ENCODE data around the gene BCL11A. TPM values are rescaled to one million over a fixed set of nuclear protein-coding genes. Genes with fewer than 3 reads are reported as not detected.

The BCL11A gene
- total and polyA plus RNA-seq, 4 donors: 0.08 to 8.5 (median 0.47) TPM

DNA sequence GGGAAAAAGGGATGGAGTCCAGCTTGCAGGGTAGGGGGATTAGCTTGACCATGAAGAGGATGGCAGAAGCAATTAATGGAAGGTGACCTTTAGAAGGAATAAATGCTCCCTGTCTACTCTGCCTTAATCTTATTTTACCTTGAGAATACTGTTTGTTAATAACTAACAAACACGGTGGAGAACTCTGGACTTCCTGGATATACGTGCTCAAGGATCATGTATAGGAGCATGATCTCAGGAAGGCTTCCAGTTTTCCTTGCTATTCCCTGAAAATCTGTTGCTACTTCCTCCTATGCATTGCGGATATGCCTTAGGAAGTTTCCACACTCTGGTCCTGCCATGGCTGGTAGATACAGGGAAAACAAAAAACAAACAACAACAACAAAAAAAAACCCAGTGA is 44.8 kb upstream of the BCL11A start:
- WGBS: 69% methylated on average over 3 of the region's 3 CpGs
- Histone ChIP-seq H3K27ac (ENCODE audit: low read depth in 1 of 2, low read length in 2 of 2) (no peak overlapping the region), H3K9ac (ENCODE audit: low read depth in 1 of 2, low read length in 2 of 2) (no peak overlapping the region), H3K9me3 (ENCODE audit: control insufficient read depth in 4 of 4, low read length in 3 of 4) (peaks cover 0 to 4% (median 3%) of the 10 kb centered on the region in 4 donors), H3K4me1 (ENCODE audit: control insufficient read depth in 4 of 4, insufficient read depth in 4 of 4, low read length in 3 of 4) (no peaks in the 10 kb centered on the region), H3K27me3 (ENCODE audit: control insufficient read depth in 4 of 4, insufficient read depth in 4 of 4, low read length in 3 of 4) (peaks cover 0 to 7% (median 0%) of the 10 kb centered on the region in 4 donors), H3K36me3 (ENCODE audit: control insufficient read depth in 4 of 4, insufficient read depth in 3 of 4, low read depth in 1 of 4, low read length in 3 of 4) (no peaks in the 10 kb centered on the region), H3K4me3 (ENCODE audit: low read depth in 1 of 3, low read length in 3 of 3) (no peak overlapping the region)
- TF ChIP-seq HNF4A (conservative IDR thresholded peaks at IDR 0.05): no peak
- TF ChIP-seq, protein P1, sequence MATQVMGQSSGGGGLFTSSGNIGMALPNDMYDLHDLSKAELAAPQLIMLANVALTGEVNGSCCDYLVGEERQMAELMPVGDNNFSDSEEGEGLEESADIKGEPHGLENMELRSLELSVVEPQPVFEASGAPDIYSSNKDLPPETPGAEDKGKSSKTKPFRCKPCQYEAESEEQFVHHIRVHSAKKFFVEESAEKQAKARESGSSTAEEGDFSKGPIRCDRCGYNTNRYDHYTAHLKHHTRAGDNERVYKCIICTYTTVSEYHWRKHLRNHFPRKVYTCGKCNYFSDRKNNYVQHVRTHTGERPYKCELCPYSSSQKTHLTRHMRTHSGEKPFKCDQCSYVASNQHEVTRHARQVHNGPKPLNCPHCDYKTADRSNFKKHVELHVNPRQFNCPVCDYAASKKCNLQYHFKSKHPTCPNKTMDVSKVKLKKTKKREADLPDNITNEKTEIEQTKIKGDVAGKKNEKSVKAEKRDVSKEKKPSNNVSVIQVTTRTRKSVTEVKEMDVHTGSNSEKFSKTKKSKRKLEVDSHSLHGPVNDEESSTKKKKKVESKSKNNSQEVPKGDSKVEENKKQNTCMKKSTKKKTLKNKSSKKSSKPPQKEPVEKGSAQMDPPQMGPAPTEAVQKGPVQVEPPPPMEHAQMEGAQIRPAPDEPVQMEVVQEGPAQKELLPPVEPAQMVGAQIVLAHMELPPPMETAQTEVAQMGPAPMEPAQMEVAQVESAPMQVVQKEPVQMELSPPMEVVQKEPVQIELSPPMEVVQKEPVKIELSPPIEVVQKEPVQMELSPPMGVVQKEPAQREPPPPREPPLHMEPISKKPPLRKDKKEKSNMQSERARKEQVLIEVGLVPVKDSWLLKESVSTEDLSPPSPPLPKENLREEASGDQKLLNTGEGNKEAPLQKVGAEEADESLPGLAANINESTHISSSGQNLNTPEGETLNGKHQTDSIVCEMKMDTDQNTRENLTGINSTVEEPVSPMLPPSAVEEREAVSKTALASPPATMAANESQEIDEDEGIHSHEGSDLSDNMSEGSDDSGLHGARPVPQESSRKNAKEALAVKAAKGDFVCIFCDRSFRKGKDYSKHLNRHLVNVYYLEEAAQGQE (IDR thresholded peaks at IDR 0.05): no peak
- TF ChIP-seq, protein P2, sequence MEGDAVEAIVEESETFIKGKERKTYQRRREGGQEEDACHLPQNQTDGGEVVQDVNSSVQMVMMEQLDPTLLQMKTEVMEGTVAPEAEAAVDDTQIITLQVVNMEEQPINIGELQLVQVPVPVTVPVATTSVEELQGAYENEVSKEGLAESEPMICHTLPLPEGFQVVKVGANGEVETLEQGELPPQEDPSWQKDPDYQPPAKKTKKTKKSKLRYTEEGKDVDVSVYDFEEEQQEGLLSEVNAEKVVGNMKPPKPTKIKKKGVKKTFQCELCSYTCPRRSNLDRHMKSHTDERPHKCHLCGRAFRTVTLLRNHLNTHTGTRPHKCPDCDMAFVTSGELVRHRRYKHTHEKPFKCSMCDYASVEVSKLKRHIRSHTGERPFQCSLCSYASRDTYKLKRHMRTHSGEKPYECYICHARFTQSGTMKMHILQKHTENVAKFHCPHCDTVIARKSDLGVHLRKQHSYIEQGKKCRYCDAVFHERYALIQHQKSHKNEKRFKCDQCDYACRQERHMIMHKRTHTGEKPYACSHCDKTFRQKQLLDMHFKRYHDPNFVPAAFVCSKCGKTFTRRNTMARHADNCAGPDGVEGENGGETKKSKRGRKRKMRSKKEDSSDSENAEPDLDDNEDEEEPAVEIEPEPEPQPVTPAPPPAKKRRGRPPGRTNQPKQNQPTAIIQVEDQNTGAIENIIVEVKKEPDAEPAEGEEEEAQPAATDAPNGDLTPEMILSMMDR (IDR thresholded peaks at IDR 0.05; ENCODE audit: low read depth, low read length, missing input control): no peak
- DNase-seq (ENCODE audit: low spot score): no peak

DNA sequence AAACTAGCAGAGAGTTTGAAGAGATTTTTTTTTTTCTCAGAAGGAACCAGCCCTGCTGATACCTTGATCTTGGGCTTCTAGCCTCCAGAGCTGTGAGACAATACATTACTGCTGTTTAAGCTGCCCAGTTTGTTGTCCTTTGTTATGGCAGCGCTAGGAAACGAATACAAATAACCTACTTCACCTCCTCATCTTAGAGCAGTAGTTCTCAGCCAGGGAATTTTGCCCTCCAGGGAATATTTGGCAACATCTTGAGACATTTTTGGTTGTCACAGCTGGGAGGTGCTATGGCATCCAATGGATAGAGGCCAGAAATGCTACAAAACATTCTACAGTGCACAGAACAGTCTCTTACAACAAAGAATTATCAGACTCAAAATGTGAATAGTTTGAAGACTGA is 43.9 kb upstream of the BCL11A start:
- 79% methylated on average over 2 of the region's 2 CpGs for WGBS
- DNase-seq (ENCODE audit: low spot score): no peak
- TF ChIP-seq EGR1 (IDR thresholded peaks at IDR 0.05; ENCODE audit: low read depth in 2 of 2): no peak
- no peak for TF ChIP-seq ZBTB33 (IDR thresholded peaks at IDR 0.05)
- TF ChIP-seq TAF1 (conservative IDR thresholded peaks at IDR 0.05): no peak
- no peak for TF ChIP-seq FOXA2 (IDR thresholded peaks at IDR 0.05)
- TF ChIP-seq, protein P3, sequence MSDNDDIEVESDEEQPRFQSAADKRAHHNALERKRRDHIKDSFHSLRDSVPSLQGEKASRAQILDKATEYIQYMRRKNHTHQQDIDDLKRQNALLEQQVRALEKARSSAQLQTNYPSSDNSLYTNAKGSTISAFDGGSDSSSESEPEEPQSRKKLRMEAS (IDR thresholded peaks at IDR 0.05): no peak
- no peak for TF ChIP-seq HNF4G (IDR thresholded peaks at IDR 0.05)
- Histone ChIP-seq H3K9me3 (ENCODE audit: control insufficient read depth in 4 of 4, low read length in 3 of 4) (peaks cover 2 to 8% (median 4%) of the 10 kb centered on the region in 4 donors), H3K36me3 (ENCODE audit: control insufficient read depth in 4 of 4, insufficient read depth in 3 of 4, low read depth in 1 of 4, low read length in 3 of 4) (no peaks in the 10 kb centered on the region), H3K27me3 (ENCODE audit: control insufficient read depth in 4 of 4, insufficient read depth in 4 of 4, low read length in 3 of 4) (peaks cover 0 to 7% (median 0%) of the 10 kb centered on the region in 4 donors), H3K4me1 (ENCODE audit: control insufficient read depth in 4 of 4, insufficient read depth in 4 of 4, low read length in 3 of 4) (no peaks in the 10 kb centered on the region), H3K9ac (ENCODE audit: low read depth in 1 of 2, low read length in 2 of 2) (no peak overlapping the region), H3K4me3 (ENCODE audit: low read depth in 1 of 3, low read length in 3 of 3) (no peak overlapping the region), H3K27ac (ENCODE audit: low read depth in 1 of 2, low read length in 2 of 2) (no peak overlapping the region)

DNA sequence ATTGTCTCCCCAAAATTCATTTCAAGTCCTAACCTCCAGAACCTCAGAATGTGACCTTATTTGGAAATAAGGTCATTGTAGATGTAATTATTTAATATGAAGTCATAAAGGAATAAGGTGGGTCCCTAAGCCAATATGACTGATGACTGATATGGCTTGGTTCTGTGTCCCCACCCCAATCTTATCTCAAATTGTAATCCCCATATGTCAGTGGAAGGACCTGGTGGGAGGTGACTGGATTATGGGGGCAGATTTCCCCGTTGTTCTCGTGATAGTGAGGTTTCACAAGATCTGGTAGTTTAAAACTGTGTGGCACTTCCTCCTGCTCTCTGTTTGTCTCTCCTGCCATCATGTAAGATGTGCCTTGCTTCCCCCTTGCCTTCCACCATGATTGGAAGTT is 43.0 kb upstream of the BCL11A start:
- Histone ChIP-seq H3K4me3 (ENCODE audit: low read depth in 1 of 3, low read length in 3 of 3) (no peak overlapping the region), H3K4me1 (ENCODE audit: control insufficient read depth in 4 of 4, insufficient read depth in 4 of 4, low read length in 3 of 4) (no peaks in the 10 kb centered on the region), H3K9ac (ENCODE audit: low read depth in 1 of 2, low read length in 2 of 2) (no peak overlapping the region), H3K27me3 (ENCODE audit: control insufficient read depth in 4 of 4, insufficient read depth in 4 of 4, low read length in 3 of 4) (peaks cover 0 to 7% (median 0%) of the 10 kb centered on the region in 4 donors), H3K9me3 (ENCODE audit: control insufficient read depth in 4 of 4, low read length in 3 of 4) (peaks cover 2 to 8% (median 4%) of the 10 kb centered on the region in 4 donors), H3K27ac (ENCODE audit: low read depth in 1 of 2, low read length in 2 of 2) (no peak overlapping the region), H3K36me3 (ENCODE audit: control insufficient read depth in 4 of 4, insufficient read depth in 3 of 4, low read depth in 1 of 4, low read length in 3 of 4) (no peaks in the 10 kb centered on the region)
- WGBS: 68% methylated on average over 2 of the region's 2 CpGs
- DNase-seq (ENCODE audit: low spot score): no peak
- TF ChIP-seq, protein P1 (IDR thresholded peaks at IDR 0.05): no peak

All from liver (tissue), 9 donors.